Hippocampal formation (tissue), 2 donors: ENCODE data around the gene BCOR.

Experiments used
- DNase-seq, 2 donors: peaks; one replicate each; lab custom pipeline; 2025; lab: John Stamatoyannopoulos, UW

BCOR gene

GRCh38 chrX:40097504-40098263 is at the start of gene BCOR:
Gene BCOR (minus strand): TSS chrX:40097958. CDS start chrX:40077929, 20,029 bp downstream.
- DNase-seq, result peak in 1 of 2 donors; percentile 72

- DNase-seq, result no peak
These were observed 49.6 kb upstream of the BCOR start for GRCh38 chrX:40147126-40147952.

GRCh38 chrX:40146262-40147125 is 48.7 kb upstream of the BCOR start:
- no peak for DNase-seq

- DNase-seq, result no peak
These were observed 48.1 kb upstream of the BCOR start for GRCh38 chrX:40145923-40146261.

GRCh38 chrX:40145001-40145922 is 47.5 kb upstream of the BCOR start:
- DNase-seq, result no peak

- no peak for DNase-seq
These were observed 46.8 kb upstream of the BCOR start for GRCh38 chrX:40144576-40144975.

GRCh38 chrX:40143987-40144386 is 46.2 kb upstream of the BCOR start:
- no peak for DNase-seq

GRCh38 chrX:40143001-40143400 is 45.2 kb upstream of the BCOR start:
- no peak for DNase-seq

- DNase-seq, result no peak
These were observed 44.7 kb upstream of the BCOR start for GRCh38 chrX:40142417-40142816.

- no peak for DNase-seq
These were observed 43.1 kb upstream of the BCOR start for GRCh38 chrX:40140706-40141499.

GRCh38 chrX:40132751-40133150 is 35.0 kb upstream of the BCOR start:
- DNase-seq, result no peak

- DNase-seq, result no peak
These were observed 34.0 kb upstream of the BCOR start for GRCh38 chrX:40131654-40132337.

GRCh38 chrX:40130207-40130606 is 32.4 kb upstream of the BCOR start:
- DNase-seq, result no peak

- DNase-seq, result no peak
These were observed 29.3 kb upstream of the BCOR start for GRCh38 chrX:40127052-40127451.

GRCh38 chrX:40122487-40122886 is 24.7 kb upstream of the BCOR start:
- DNase-seq, result no peak

GRCh38 chrX:40121618-40122017 is 23.9 kb upstream of the BCOR start:
- DNase-seq, result no peak

- no peak for DNase-seq
These were observed 23.3 kb upstream of the BCOR start for GRCh38 chrX:40120838-40121580.

GRCh38 chrX:40117715-40118285 is 20.0 kb upstream of the BCOR start:
- DNase-seq, result no peak

GRCh38 chrX:40116925-40117324 is 19.2 kb upstream of the BCOR start:
- DNase-seq, result no peak
